Colonic mucosa (tissue), 4 donors: ENCODE measurements around the gene BRF1. TPM values are rescaled to one million over a fixed set of nuclear protein-coding genes. Genes with fewer than 3 reads are reported as not detected.

ENCODE experiments used
- DNase-seq: peaks from one replicate; pipeline ENCODE4 v3.0.0-alpha.2; 2020
- H3K27ac ChIP-seq: fragments of 200-600 bp; one replicate; pipeline ENCODE4 v1.8.0; 2021
- H3K27me3 ChIP-seq: fragments of 200-600 bp; one replicate; pipeline ENCODE4 v1.8.0; 2021
- H3K36me3 ChIP-seq: fragments of 200-600 bp; one replicate; pipeline ENCODE4 v1.8.0; 2021
- H3K4me1 ChIP-seq: fragments of 200-600 bp; one replicate; pipeline ENCODE4 v1.8.0; 2021; ENCODE audit warnings: mild to moderate bottlenecking
- H3K4me3 ChIP-seq: fragments of 200-600 bp; one replicate; pipeline ENCODE4 v1.8.0; 2021
- H3K9ac ChIP-seq, 2 donors: one replicate each; pipeline ENCODE4 v1.7.0; 2013; ENCODE audit warnings: control low read depth in 2 of 2, low read depth in 2 of 2, low read length in 2 of 2
- H3K9me3 ChIP-seq: fragments of 200-600 bp; one replicate; pipeline ENCODE4 v1.8.0; 2021
- intact Hi-C: fragments of 100-400 bp; cut with DNase I; formaldehyde crosslinking; loops from one replicate; pipeline ENCODE4 v1.14.1; 2022
- total RNA-seq, 2 donors: library from RNA; stranded (reverse); fragmentation: NEBNext Ultra II Directional in 1 of 2; extraction: Animal tissue kit (Norgen Biotek cat#: 25700) in 1 of 2; gene quantifications; one replicate each; pipeline ENCODE4 v1.2.1, GENCODE V29; 2021
- TF ChIP-seq, protein P1 (sequence below): fragments of 200-600 bp; IDR thresholded peaks from one replicate; pipeline ENCODE4 v1.8.0; 2022; ENCODE audit warnings: antibody characterized with exemption, mild to moderate bottlenecking
- donor health status: healthy.
- donor health status: DM: no; HTN: no; CAD: no.
- donor health status: DM: no; HTN: no; CAD: no.

The BRF1 gene
- total RNA-seq, 2 donors from 2014 or later = 27.2 to 40.6 TPM

DNA sequence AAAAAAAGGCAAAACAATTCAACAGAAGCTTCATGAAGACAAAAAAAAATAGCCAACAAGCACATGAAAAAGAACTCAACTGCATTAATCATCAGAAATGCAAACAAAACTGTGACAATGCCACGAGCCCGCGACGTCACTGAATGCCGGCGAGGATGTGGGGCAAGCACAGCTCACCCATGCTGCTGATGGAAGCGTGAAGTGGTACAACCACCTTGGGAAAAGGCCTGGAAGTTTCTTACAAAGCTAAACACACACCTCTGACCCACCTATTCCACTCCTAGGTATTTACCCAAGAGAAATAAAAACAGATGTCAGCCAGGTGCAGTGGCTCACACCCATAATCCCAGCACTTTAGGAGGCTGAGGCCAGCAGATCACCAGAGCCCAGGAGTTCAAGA is 42.0 kb downstream of the BRF1 start:
- H3K4me3 ChIP-seq = no peak overlapping the region
- peak; percentile 57 for DNase-seq
- no peaks in the 10 kb centered on the region for H3K9me3 ChIP-seq
- H3K27ac ChIP-seq = peak overlapping the region; percentile 80
- no peak overlapping the region for H3K9ac ChIP-seq
- TF ChIP-seq, protein P1, sequence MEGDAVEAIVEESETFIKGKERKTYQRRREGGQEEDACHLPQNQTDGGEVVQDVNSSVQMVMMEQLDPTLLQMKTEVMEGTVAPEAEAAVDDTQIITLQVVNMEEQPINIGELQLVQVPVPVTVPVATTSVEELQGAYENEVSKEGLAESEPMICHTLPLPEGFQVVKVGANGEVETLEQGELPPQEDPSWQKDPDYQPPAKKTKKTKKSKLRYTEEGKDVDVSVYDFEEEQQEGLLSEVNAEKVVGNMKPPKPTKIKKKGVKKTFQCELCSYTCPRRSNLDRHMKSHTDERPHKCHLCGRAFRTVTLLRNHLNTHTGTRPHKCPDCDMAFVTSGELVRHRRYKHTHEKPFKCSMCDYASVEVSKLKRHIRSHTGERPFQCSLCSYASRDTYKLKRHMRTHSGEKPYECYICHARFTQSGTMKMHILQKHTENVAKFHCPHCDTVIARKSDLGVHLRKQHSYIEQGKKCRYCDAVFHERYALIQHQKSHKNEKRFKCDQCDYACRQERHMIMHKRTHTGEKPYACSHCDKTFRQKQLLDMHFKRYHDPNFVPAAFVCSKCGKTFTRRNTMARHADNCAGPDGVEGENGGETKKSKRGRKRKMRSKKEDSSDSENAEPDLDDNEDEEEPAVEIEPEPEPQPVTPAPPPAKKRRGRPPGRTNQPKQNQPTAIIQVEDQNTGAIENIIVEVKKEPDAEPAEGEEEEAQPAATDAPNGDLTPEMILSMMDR = no peak
- no peaks in the 10 kb centered on the region for H3K4me1 ChIP-seq
- H3K36me3 ChIP-seq = no peaks in the 10 kb centered on the region
- H3K27me3 ChIP-seq = no peaks in the 10 kb centered on the region
- intact Hi-C loops = loop anchor here (10.0 kb wide), 1 partner anchor 174 kb away; no protein-coding TSS in a partner anchor

GRCh38 chr14:105257464-105257863 is 43.3 kb downstream of the BRF1 start:
- no peak overlapping the region for H3K4me3 ChIP-seq
- DNase-seq = peak; percentile 95
- no peaks in the 10 kb centered on the region for H3K4me1 ChIP-seq
- no peaks in the 10 kb centered on the region for H3K36me3 ChIP-seq
- H3K27me3 ChIP-seq = no peaks in the 10 kb centered on the region
- H3K9ac ChIP-seq = peak overlapping the region in 1 of 2 donors; percentile 70
- H3K27ac ChIP-seq = peak overlapping the region; percentile 80
- intact Hi-C loops = loop anchor here (10.0 kb wide), 1 partner anchor 173 kb away; no protein-coding TSS in a partner anchor
- no peaks in the 10 kb centered on the region for H3K9me3 ChIP-seq
- TF ChIP-seq, protein P1 = no peak

DNA sequence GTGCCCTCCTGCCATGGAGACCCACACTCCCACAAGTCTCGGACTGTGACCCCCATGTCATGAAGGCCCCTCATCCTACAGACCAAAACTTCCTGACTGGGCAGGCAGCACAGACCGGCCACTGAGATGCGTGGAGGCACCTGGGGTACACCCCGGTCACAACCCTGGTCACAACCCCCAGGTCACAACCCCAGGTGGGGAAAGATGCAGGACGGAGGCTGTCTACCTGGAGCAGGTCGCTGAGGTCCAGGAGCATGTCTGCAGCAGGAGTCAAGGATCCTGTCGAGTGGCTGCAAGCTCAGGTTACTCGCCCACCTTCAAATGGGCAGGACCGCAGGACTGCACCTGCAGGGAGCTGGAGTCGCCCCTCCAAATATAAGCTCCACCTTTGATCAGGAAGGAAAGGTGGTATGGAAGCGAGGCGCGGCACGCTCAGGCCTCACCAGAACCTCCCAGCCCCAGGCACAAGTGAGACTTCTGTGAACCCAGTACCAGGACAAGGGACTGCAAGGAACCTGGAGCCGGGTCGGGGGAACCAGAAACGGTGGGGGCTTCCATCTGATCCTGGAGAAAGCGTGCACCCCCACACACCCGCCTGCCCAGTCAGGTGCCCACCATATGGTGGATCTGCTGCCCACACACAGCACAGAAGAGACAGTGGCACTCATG is 44.4 kb downstream of the BRF1 start:
- Histone ChIP-seq H3K9me3 (no peaks in the 10 kb centered on the region), H3K36me3 (no peaks in the 10 kb centered on the region), H3K27me3 (no peaks in the 10 kb centered on the region), H3K9ac (no peak overlapping the region), H3K27ac (no peak overlapping the region), H3K4me3 (no peak overlapping the region), H3K4me1 (no peaks in the 10 kb centered on the region)
- no peak for DNase-seq
- intact Hi-C loops = loop anchor here (10.0 kb wide), 1 partner anchor 172 kb away; no protein-coding TSS in a partner anchor
- TF ChIP-seq, protein P1 = no peak

GRCh38 chr14:105255021-105255507 is 45.7 kb downstream of the BRF1 start:
- DNase-seq = no peak
- intact Hi-C loops = loop anchor here (10.0 kb wide), 1 partner anchor 170 kb away; no protein-coding TSS in a partner anchor
- no peak overlapping the region for H3K9ac ChIP-seq
- no peaks in the 10 kb centered on the region for H3K9me3 ChIP-seq
- H3K4me1 ChIP-seq = no peaks in the 10 kb centered on the region
- TF ChIP-seq, protein P1 = no peak
- no peak overlapping the region for H3K27ac ChIP-seq
- H3K36me3 ChIP-seq = peaks cover 2% of the 10 kb centered on the region
- no peaks in the 10 kb centered on the region for H3K27me3 ChIP-seq
- H3K4me3 ChIP-seq = no peak overlapping the region

DNA sequence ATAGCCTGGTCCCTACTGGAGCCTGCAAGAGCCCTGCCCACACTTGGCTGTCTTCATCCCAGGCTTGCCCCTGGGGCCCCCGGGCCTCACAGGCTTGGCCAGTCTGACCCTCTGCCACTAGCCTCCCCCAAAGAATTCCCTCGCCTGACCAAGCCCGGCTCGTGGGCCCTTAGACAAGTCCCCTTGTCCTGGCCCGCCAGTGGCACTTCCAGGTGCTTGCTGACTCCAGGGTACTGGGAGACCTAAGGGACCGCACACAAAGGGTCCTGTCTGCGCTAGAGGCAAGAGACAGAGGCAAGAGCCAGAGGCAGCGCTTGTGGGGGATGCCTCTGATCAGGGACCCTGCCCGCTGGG is 47.5 kb downstream of the BRF1 start:
- Histone ChIP-seq H3K36me3 (peaks cover 7% of the 10 kb centered on the region), H3K27me3 (no peaks in the 10 kb centered on the region), H3K4me1 (no peaks in the 10 kb centered on the region), H3K9ac (no peak overlapping the region), H3K4me3 (no peak overlapping the region), H3K27ac (no peak overlapping the region), H3K9me3 (no peaks in the 10 kb centered on the region)
- DNase-seq = no peak
- intact Hi-C loops = loop anchor here (10.0 kb wide), 1 partner anchor 169 kb away; no protein-coding TSS in a partner anchor
- TF ChIP-seq, protein P1 = no peak
